Thymus (tissue), 11 donors: Measurements from ENCODE around the gene DDA1. TPM values are rescaled to one million over a fixed set of nuclear protein-coding genes. Genes with fewer than 3 reads are reported as not detected.
"Not testable (repeated sequence)": the region's sequence is repeated elsewhere in the genome, so short reads cannot be mapped to it uniquely, and the experiment has no call there.

ENCODE experiments used
- DNase-seq, 9 donors: peaks; one replicate each; pipeline ENCODE4 v3.0.0-alpha.2; 2013; ENCODE audit warnings: low spot score in 9 of 9, low read depth in 6 of 9, missing footprints in 1 of 9
- H3K27ac ChIP-seq, 2 donors: one replicate each; pipeline ENCODE4 v1.5.1; 2013; ENCODE audit warnings: control low read depth in 1 of 2, low read depth in 1 of 2, low read length in 1 of 2, mild to moderate bottlenecking in 1 of 2, moderate library complexity in 1 of 2
- H3K27me3 ChIP-seq, 2 donors: one replicate each; pipeline ENCODE4 v1.5.1; 2013; ENCODE audit warnings: low read length in 1 of 2; ENCODE audit not compliant: control insufficient read depth in 2 of 2, insufficient read depth in 1 of 2
- H3K36me3 ChIP-seq, 2 donors: one replicate each; pipeline ENCODE4 v1.5.1; 2013; ENCODE audit warnings: low read length in 1 of 2, mild to moderate bottlenecking in 1 of 2, moderate library complexity in 1 of 2; ENCODE audit not compliant: control insufficient read depth in 2 of 2, insufficient read depth in 2 of 2
- H3K4me1 ChIP-seq, 2 donors: one replicate each; pipeline ENCODE4 v1.5.1; 2013; ENCODE audit warnings: low read length in 2 of 2; ENCODE audit not compliant: control insufficient read depth in 2 of 2, insufficient read depth in 2 of 2
- H3K4me3 ChIP-seq, 2 donors: one replicate each; pipeline ENCODE4 v1.5.1; 2013; ENCODE audit warnings: low read length in 2 of 2, control low read depth in 1 of 2, mild to moderate bottlenecking in 1 of 2
- H3K9me3 ChIP-seq, 2 donors: one replicate each; pipeline ENCODE4 v1.5.1; 2013; ENCODE audit warnings: low read length in 1 of 2, mild to moderate bottlenecking in 1 of 2; ENCODE audit not compliant: control insufficient read depth in 2 of 2, insufficient read depth in 1 of 2
- WGBS: extraction: QIAGEN DNeasy Blood & Tissue Kit; methylation state at CpG from one replicate; pipeline ENCODE4 v1.1.7; 2013; 5-methylcytosine and 5-hydroxymethylcytosine counted together
- polyA plus RNA-seq: library from polyadenylated mRNA; stranded (reverse); fragments of 200-250 nt; gene quantifications from one replicate; pipeline ENCODE4 v1.2.3, GENCODE V29; 2013
- total RNA-seq: library from RNA; stranded (reverse); fragments of 120-200 nt; gene quantifications from one replicate; pipeline ENCODE4 v1.2.4, GENCODE V29; 2013
- donor health status: healthy.

DDA1 gene
- total and polyA plus RNA-seq, 2 donors: 23.5 to 51.7 TPM

- Histone ChIP-seq H3K36me3 (peaks cover 9 to 21% of the 10 kb centered on the region in 2 donors), H3K9me3 (no peaks in the 10 kb centered on the region), H3K27ac (peak overlapping the region; percentile 47 to 77), H3K4me1 (peaks cover 7 to 26% of the 10 kb centered on the region in 2 donors), H3K27me3 (no peaks in the 10 kb centered on the region), H3K4me3 (no peak overlapping the region)
- WGBS: 47% methylated on average over 12 of the region's 12 CpGs
- no peak for DNase-seq
These were observed 42.8 kb upstream of the DDA1 start for GRCh38 chr19:17266589-17266974.

GRCh38 chr19:17266975-17267788 is 42.2 kb upstream of the DDA1 start, which contains the start of gene BABAM1:
TSS of gene BABAM1 (plus strand) at chr19:17267443. CDS start at chr19:17268807, 1,364 bp downstream.
- Histone ChIP-seq H3K4me1 (peaks cover 7 to 26% of the 10 kb centered on the region in 2 donors), H3K4me3 (peak within 1 kb of the TSS; percentile 78 to 95), H3K27me3 (no peaks in the 10 kb centered on the region), H3K27ac (peak within 1 kb of the TSS; percentile 77 to 90), H3K9me3 (no peaks in the 10 kb centered on the region), H3K36me3 (peaks cover 15 to 27% of the 10 kb centered on the region in 2 donors)
- under 1% methylated on average over 27 of the region's 27 CpGs for WGBS
- DNase-seq: peak; percentile 93 to 99 (median 97)

GRCh38 chr19:17268754-17269153 is 40.6 kb upstream of the DDA1 start:
- Histone ChIP-seq H3K4me3 (no peak overlapping the region), H3K36me3 (peaks cover 20 to 36% of the 10 kb centered on the region in 2 donors), H3K4me1 (peaks cover 7 to 26% of the 10 kb centered on the region in 2 donors), H3K9me3 (no peaks in the 10 kb centered on the region), H3K27me3 (no peaks in the 10 kb centered on the region), H3K27ac (no peak overlapping the region)
- 98% methylated on average over 13 of the region's 13 CpGs for WGBS
- no peak for DNase-seq

- not testable (repeated sequence) for H3K27ac ChIP-seq, H3K9me3 ChIP-seq, DNase-seq, H3K4me1 ChIP-seq, H3K27me3 ChIP-seq, H3K4me3 ChIP-seq
- H3K36me3 ChIP-seq: peaks cover 56 to 77% of the 10 kb centered on the region in 2 donors
- 99% methylated on average over 3 of the region's 3 CpGs for WGBS
These were observed 34.5 kb upstream of the DDA1 start for GRCh38 chr19:17274892-17275291.

GRCh38 chr19:17275441-17276175 is 33.8 kb upstream of the DDA1 start:
- no peak for DNase-seq
- Histone ChIP-seq H3K9me3 (no peaks in the 10 kb centered on the region), H3K4me1 (no peaks in the 10 kb centered on the region), H3K27ac (no peak overlapping the region), H3K4me3 (no peak overlapping the region), H3K27me3 (no peaks in the 10 kb centered on the region), H3K36me3 (peaks cover 56 to 73% of the 10 kb centered on the region in 2 donors)
- 97% methylated on average over 19 of the region's 19 CpGs for WGBS

- Histone ChIP-seq H3K27me3 (peaks cover 0 to 15% of the 10 kb centered on the region in 2 donors), H3K4me1 (peaks cover 3 to 16% of the 10 kb centered on the region in 2 donors), H3K9me3 (no peaks in the 10 kb centered on the region), H3K27ac (no peak overlapping the region), H3K36me3 (peaks cover 34 to 48% of the 10 kb centered on the region in 2 donors), H3K4me3 (no peak overlapping the region)
- 96% methylated on average over 3 of the region's 3 CpGs for WGBS
- no peak for DNase-seq
These were observed 29.9 kb upstream of the DDA1 start for GRCh38 chr19:17279436-17279835.

- Histone ChIP-seq H3K4me3 (peak within 1 kb of the TSS; percentile 45 to 49), H3K4me1 (peaks cover 3 to 16% of the 10 kb centered on the region in 2 donors), H3K27ac (peak within 1 kb of the TSS in 1 of 2 donors; percentile 31), H3K36me3 (peaks cover 17 to 30% of the 10 kb centered on the region in 2 donors), H3K9me3 (no peaks in the 10 kb centered on the region), H3K27me3 (peaks cover 0 to 15% of the 10 kb centered on the region in 2 donors)
- peak in 3 of 9 donors; percentile 34 to 65 (median 36) for DNase-seq
- 6% methylated on average over 75 of the region's 75 CpGs for WGBS
These were observed 27.7 kb upstream of the DDA1 start, which contains the start of gene ANKLE1 for GRCh38 chr19:17281391-17282304. TSS of gene ANKLE1 (plus strand) at chr19:17281901. CDS start at chr19:17281921, 20 bp downstream.

- Histone ChIP-seq H3K27ac (no peak overlapping the region), H3K27me3 (peaks cover 0 to 15% of the 10 kb centered on the region in 2 donors), H3K4me3 (peak overlapping the region; percentile 45 to 49), H3K9me3 (no peaks in the 10 kb centered on the region), H3K4me1 (peaks cover 3 to 16% of the 10 kb centered on the region in 2 donors), H3K36me3 (peaks cover 10 to 22% of the 10 kb centered on the region in 2 donors)
- WGBS: 6% methylated on average over 45 of the region's 45 CpGs
- DNase-seq: peak in 3 of 9 donors; percentile 73 to 82 (median 80)
These were observed 26.8 kb upstream of the DDA1 start for GRCh38 chr19:17282488-17283125.
